K562 (cell line): ENCODE results near the gene UBXN6. TPM values are rescaled to one million over a fixed set of nuclear protein-coding genes. Genes with fewer than 3 reads are reported as not detected.

Experiments used
- ATAC-seq: fragments of 200-7000 bp; cut with Tn5 transposase; 3 replicates; pipeline ENCODE4 v1.9.1; 2020; ENCODE audit warnings: moderate library complexity
- BruUV-seq: library from RNA; stranded (reverse); fragments of 400-500 nt; replicated peaks from 2 replicates; lab custom pipeline; 2021; lab: Mats Ljungman, UMichigan
- CTCF ChIA-PET: fragments of 300-600 bp; formaldehyde crosslinking; extraction: SDS; loops from one replicate; lab custom pipeline; 2021; ENCODE audit warnings: low intra/inter-chr PET ratio; lab: Yijun Ruan, JAX
- POLR2A ChIA-PET: fragments of 300-600, 350-650 bp; sonication (Branson Sonifier 250); formaldehyde crosslinking; extraction: SDS; loops from one replicate; lab custom pipeline; 2021; ENCODE audit warnings: antibody characterized with exemption, inconsistent platforms; lab: Yijun Ruan, JAX
- DNase-seq, 4 experiments: peaks; one replicate each; pipeline versions ENCODE4 v3.0.0 to v3.0.0-alpha.2; 2011 to 2018; ENCODE audit warnings: low spot score in 3 of 4, mixed read lengths in 3 of 4; ENCODE audit errors: extremely low read depth in 1 of 4
- FAIRE-seq: peaks from 2 replicates; lab custom pipeline; 2011; peaks lifted over from hg19 to GRCh38; lab: Jason Lieb, UNC
- H2AFZ ChIP-seq: 2 replicates; pipeline ENCODE4 v1.6.0; 2011; ENCODE audit warnings: low read depth, low read length, control low read depth, inconsistent platforms
- H3K27ac ChIP-seq: fragments of 200-600 bp; 3 replicates; pipeline ENCODE4 v1.8.0; 2011; ENCODE audit warnings: low read depth, mild to moderate bottlenecking, control low read depth, inconsistent platforms, low read length, moderate library complexity, mixed read lengths; ENCODE audit errors: extremely low read depth
- H3K27me3 ChIP-seq, 2 experiments: fragments of 300-600 bp in 1 of 2; 2 replicates in 1 of 2; 3 replicates in 1 of 2; pipeline versions ENCODE4 v1.6.0 to v1.8.0; 2011; ENCODE audit warnings: inconsistent platforms in 2 of 2, low read length in 2 of 2, mild to moderate bottlenecking in 1 of 2, mixed read lengths in 1 of 2, moderate library complexity in 1 of 2; ENCODE audit not compliant: control insufficient read depth in 2 of 2, insufficient read depth in 2 of 2
- H3K36me3 ChIP-seq: fragments of 300-600 bp; 3 replicates; pipeline ENCODE4 v1.8.0; 2011; ENCODE audit warnings: mild to moderate bottlenecking, low read length, inconsistent platforms; ENCODE audit not compliant: control insufficient read depth, insufficient read depth
- H3K4me1 ChIP-seq, 2 experiments: fragments of 200-600 bp in 1 of 2; replicated peaks in 1 of 2; 2 replicates in 1 of 2; 3 replicates in 1 of 2; pipeline versions ENCODE4 v1.5.1 to v1.8.0; 2011; ENCODE audit warnings: inconsistent platforms in 2 of 2, low read length in 2 of 2, mild to moderate bottlenecking in 1 of 2, mixed read lengths in 1 of 2, moderate library complexity in 1 of 2; ENCODE audit not compliant: control insufficient read depth in 2 of 2, insufficient read depth in 2 of 2
- H3K4me2 ChIP-seq: 2 replicates; pipeline ENCODE4 v1.6.1; 2011; ENCODE audit warnings: low read length, control low read depth, inconsistent platforms, mixed read lengths; ENCODE audit not compliant: insufficient read depth
- H3K4me3 ChIP-seq: fragments of 200-600 bp; sonication (generic), shearing (Covaris generic); 2 replicates; pipeline ENCODE4 v1.5.1; 2016; ENCODE audit warnings: control low read depth, inconsistent platforms
- H3K79me2 ChIP-seq: fragments of 200-600 bp; 3 replicates; pipeline ENCODE4 v1.8.0; 2011; ENCODE audit warnings: low read length, inconsistent platforms; ENCODE audit not compliant: control insufficient read depth, insufficient read depth
- H3K9ac ChIP-seq, 2 experiments: 2 replicates each; pipeline versions ENCODE4 v1.6.0 to v1.6.1; 2011; ENCODE audit warnings: low read depth in 2 of 2, low read length in 2 of 2, control low read depth in 1 of 2, inconsistent platforms in 1 of 2, mild to moderate bottlenecking in 1 of 2, mixed read lengths in 1 of 2; ENCODE audit not compliant: insufficient read depth in 1 of 2
- H3K9me1 ChIP-seq: one replicate; pipeline ENCODE4 v1.6.0; 2011; ENCODE audit warnings: inconsistent platforms, mild to moderate bottlenecking, low read length, moderate library complexity; ENCODE audit not compliant: control insufficient read depth, insufficient read depth
- H3K9me3 ChIP-seq: replicated peaks from 2 replicates; pipeline ENCODE4 v1.5.1; 2011; ENCODE audit warnings: low read depth, low read length, inconsistent platforms; ENCODE audit not compliant: control insufficient read depth, insufficient read depth
- H4K20me1 ChIP-seq: replicated peaks from 2 replicates; pipeline ENCODE4 v1.6.1; 2011; ENCODE audit warnings: low read length, inconsistent platforms, mixed read lengths; ENCODE audit not compliant: control insufficient read depth, insufficient read depth
- CUX1 ChIP-seq: fragments of 200-800 bp; sonication (Bioruptor generic); IDR thresholded peaks from 2 replicates; pipeline ENCODE4 v1.6.1; 2016; ENCODE audit warnings: missing genetic modification characterization, missing compliant biosample characterization
- CXXC5 ChIP-seq: fragments of 250-450 bp; sonication (Bioruptor Pico); IDR thresholded peaks from 2 replicates; pipeline ENCODE4 v1.8.0; 2022; ENCODE audit warnings: inconsistent platforms, mild to moderate bottlenecking, moderate library complexity
- KDM1A ChIP-seq, 2 experiments: fragments of 450-650 bp; IDR thresholded peaks; 2 replicates each; pipeline ENCODE4 v1.6.1; 2016; ENCODE audit warnings: mild to moderate bottlenecking in 2 of 2
- MAFG ChIP-seq: fragments of 450-650 bp; conservative IDR thresholded peaks from 2 replicates; pipeline ENCODE4 v1.6.1; 2016; ENCODE audit warnings: missing genetic modification characterization, missing compliant biosample characterization
- NCOR1 ChIP-seq: fragments of 450-650 bp; IDR thresholded peaks from 2 replicates; pipeline ENCODE4 v1.6.1; 2016; ENCODE audit warnings: mild to moderate bottlenecking, moderate library complexity
- POLR2A ChIP-seq: fragments of 450-650 bp; conservative IDR thresholded peaks from 2 replicates; pipeline ENCODE4 v1.6.1; 2016
- RBFOX2 ChIP-seq: fragments of 200-400 bp; formaldehyde crosslinking; IDR thresholded peaks from 2 replicates; pipeline ENCODE4 v1.6.1; 2017; ENCODE audit warnings: low read depth, mild to moderate bottlenecking, low read length, moderate library complexity
- RBM22 ChIP-seq: fragments of 200-400 bp; formaldehyde crosslinking; IDR thresholded peaks from 2 replicates; pipeline ENCODE4 v1.6.1; 2018; ENCODE audit warnings: low read length, low read depth; ENCODE audit not compliant: poor library complexity, severe bottlenecking
- RBM39 ChIP-seq: fragments of 200-400 bp; formaldehyde crosslinking; optimal IDR thresholded peaks from 2 replicates; pipeline ENCODE3; 2018; ENCODE audit warnings: low read depth, low read length
- TAF7 ChIP-seq: fragments of 450-650 bp; IDR thresholded peaks from 2 replicates; pipeline ENCODE4 v1.6.1; 2016; ENCODE audit warnings: missing genetic modification characterization, missing compliant biosample characterization
- ZBTB49 ChIP-seq: sonication (generic); formaldehyde crosslinking; IDR thresholded peaks from 2 replicates; pipeline ENCODE4 v1.8.0; 2022; ENCODE audit warnings: missing genetic modification reagents, mild to moderate bottlenecking, borderline replicate concordance
- ZFX ChIP-seq: sonication (generic); formaldehyde crosslinking; IDR thresholded peaks from 2 replicates; pipeline ENCODE4 v1.8.0; 2022; ENCODE audit warnings: mild to moderate bottlenecking, missing genetic modification reagents, moderate library complexity
- ZNF282 ChIP-seq: sonication (generic); formaldehyde crosslinking; IDR thresholded peaks from 2 replicates; pipeline ENCODE4 v1.8.1; 2023; ENCODE audit warnings: missing genetic modification reagents
- WGBS: fragments of 100-300 bp; shearing (Covaris generic); methylation state at CpG from one replicate; pipeline ENCODE4 v1.1.6; 2016; ENCODE audit warnings: low coverage, mixed read lengths; ENCODE audit not compliant: insufficient coverage; ENCODE audit errors: missing lambda C conversion rate; 5-methylcytosine and 5-hydroxymethylcytosine counted together
- in situ Hi-C: fragments of 300-500 bp; cut with MboI; formaldehyde crosslinking; loops from 4 replicates; pipeline ENCODE4 v1.15.0; 2018; ENCODE audit warnings: inconsistent platforms, mixed read lengths
- intact Hi-C: fragments of 100-400 bp; cut with micrococcal nuclease; formaldehyde crosslinking; loops from 2 replicates; pipeline ENCODE4 v1.14.2; 2022
- polyA plus RNA-seq, 8 experiments: library from polyadenylated mRNA; depleted of rRNA in 4 of 8; stranded (reverse) in 5 of 8; unstranded in 3 of 8; fragments of >200 nt; fragmentation: Nextera tagmentation in 2 of 8; fragmentation: Illumina TruSeq in 1 of 8; extraction: Ambion mirVana in 2 of 8; extraction: Trizol in 1 of 8; gene quantifications; 2 replicates each; pipeline versions ENCODE4 v1.2.1 to v1.2.3, GENCODE V29; 2011 to 2014; ENCODE audit warnings: inconsistent platforms in 1 of 8, missing spikeins in 1 of 8
- total RNA-seq, 7 experiments: library from RNA; depleted of rRNA in 6 of 7; stranded (reverse); fragments of >200 nt in 6 of 7; fragmentation: Illumina TruSeq in 2 of 7; extraction: Trizol in 2 of 7; gene quantifications; 2 replicates each; pipeline versions ENCODE4 v1.2.1 to v1.2.3, GENCODE V29; 2011 to 2021; ENCODE audit warnings: low replicate concordance in 1 of 7

UBXN6 gene
- total and polyA plus RNA-seq, 9 of the 15 experiments (the other 6 are each of a cell fraction or from before 2014, with no cell fraction given): 0.48 to 90.2 (median 29.5) TPM

- H3K9ac ChIP-seq: peak overlapping the region in 1 of 2 experiments; percentile 36; a peak in 1 of 4 replicates
- H3K4me3 ChIP-seq: no peak overlapping the region
- DNase-seq (peak in 3 of 4 experiments; percentile 8 to 14 (median 9)), ATAC-seq (peak; percentile 6; the same call in 2 of the 3 replicates), FAIRE-seq (no peak)
- H3K36me3 ChIP-seq: peaks cover 90% of the 10 kb centered on the region; the same call in 2 of the 3 replicates
- H3K27me3 ChIP-seq: no peaks in the 10 kb centered on the region
- in situ Hi-C loops (no loop called here), intact Hi-C loops (no loop called here)
- no peaks in the 10 kb centered on the region for H3K79me2 ChIP-seq
- H4K20me1 ChIP-seq: no peaks in the 10 kb centered on the region; the same call in 1 of the 2 replicates
- POLR2A ChIA-PET: interaction anchor here (0.5 to 7.4 kb wide), 8 partner anchors 9 to 181 kb away, joined by 3 to 60 read pairs (median 4); partner anchors contain the start of gene CHAF1A
- no peak overlapping the region for H3K4me2 ChIP-seq
- no peaks in the 10 kb centered on the region for H3K9me1 ChIP-seq
- 87% methylated on average over 31 of the region's 36 CpGs for WGBS
- H2AFZ ChIP-seq: no peak overlapping the region
- no peak overlapping the region for H3K27ac ChIP-seq
- TSS peak; percentile 72 for BruUV-seq
- peaks cover 0 to 68% of the 10 kb centered on the region in 2 experiments; a peak in 3 of 5 replicates for H3K4me1 ChIP-seq
- CTCF ChIA-PET: interaction anchor here (0.6 kb wide), 1 partner anchor 1275 kb away, joined by 4 read pairs; the partner anchor contains the start of gene LONP1
- H3K9me3 ChIP-seq: no peaks in the 10 kb centered on the region
- TF ChIP-seq TAF7 (tag) (no peak), ZBTB49 (no peak), ZFX (CRISPR knock-in tag) (no peak), POLR2A (peak; percentile 44), NCOR1 (no peak), RBM22 (peak; percentile 64), CXXC5 (CRISPR knock-in tag) (no peak), ZNF282 (CRISPR knock-in tag) (peak; percentile 60; the same call in 1 of the 2 replicates), MAFG (tag) (no peak), RBM39 (no peak), RBFOX2 (peak; percentile 40; the same call in 1 of the 2 replicates), KDM1A (IDR thresholded peaks at IDR 0.05) (no peak), CUX1 (no peak)
These were observed 12.5 kb downstream of the UBXN6 start for GRCh38 chr19:4444765-4445741.
